ENCODE data around the gene OTX1.

Gene OTX1

GRCh38 chr2:63064197-63064596 lies 13.6 kb downstream of the OTX1 start:
- no peak overlapping the region for H2AFZ ChIP-seq (ENCODE audit: low read length)
- no peaks in the 10 kb centered on the region for H3K4me1 ChIP-seq (ENCODE audit: insufficient read depth, low read length, poor library complexity, severe bottlenecking)
- no peaks in the 10 kb centered on the region for H3K9me3 ChIP-seq (ENCODE audit: insufficient read depth, low read depth, low read length)
- no peak overlapping the region for H3K4me2 ChIP-seq (ENCODE audit: low read depth, low read length, poor library complexity, severe bottlenecking)
- no peak overlapping the region for H3K9ac ChIP-seq (ENCODE audit: low read depth, low read length, poor library complexity, severe bottlenecking)
- H3F3A ChIP-seq (ENCODE audit: low read depth): no peaks in the 10 kb centered on the region
- H4K20me1 ChIP-seq (ENCODE audit: insufficient read depth, low read length, poor library complexity, severe bottlenecking): no peaks in the 10 kb centered on the region
- TF ChIP-seq EZH2phosphoT487 (IDR thresholded peaks at IDR 0.05; ENCODE audit: borderline replicate concordance): no peak
- TF ChIP-seq, protein P1, sequence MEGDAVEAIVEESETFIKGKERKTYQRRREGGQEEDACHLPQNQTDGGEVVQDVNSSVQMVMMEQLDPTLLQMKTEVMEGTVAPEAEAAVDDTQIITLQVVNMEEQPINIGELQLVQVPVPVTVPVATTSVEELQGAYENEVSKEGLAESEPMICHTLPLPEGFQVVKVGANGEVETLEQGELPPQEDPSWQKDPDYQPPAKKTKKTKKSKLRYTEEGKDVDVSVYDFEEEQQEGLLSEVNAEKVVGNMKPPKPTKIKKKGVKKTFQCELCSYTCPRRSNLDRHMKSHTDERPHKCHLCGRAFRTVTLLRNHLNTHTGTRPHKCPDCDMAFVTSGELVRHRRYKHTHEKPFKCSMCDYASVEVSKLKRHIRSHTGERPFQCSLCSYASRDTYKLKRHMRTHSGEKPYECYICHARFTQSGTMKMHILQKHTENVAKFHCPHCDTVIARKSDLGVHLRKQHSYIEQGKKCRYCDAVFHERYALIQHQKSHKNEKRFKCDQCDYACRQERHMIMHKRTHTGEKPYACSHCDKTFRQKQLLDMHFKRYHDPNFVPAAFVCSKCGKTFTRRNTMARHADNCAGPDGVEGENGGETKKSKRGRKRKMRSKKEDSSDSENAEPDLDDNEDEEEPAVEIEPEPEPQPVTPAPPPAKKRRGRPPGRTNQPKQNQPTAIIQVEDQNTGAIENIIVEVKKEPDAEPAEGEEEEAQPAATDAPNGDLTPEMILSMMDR (conservative IDR thresholded peaks at IDR 0.05; ENCODE audit: low read length): no peak
- H3K36me3 ChIP-seq (ENCODE audit: insufficient read depth, low read length): no peaks in the 10 kb centered on the region
- H3K4me3 ChIP-seq (ENCODE audit: low read length, poor library complexity, severe bottlenecking): no peak overlapping the region
- no peaks in the 10 kb centered on the region for H3K9me2 ChIP-seq (replicated peaks; ENCODE audit: low read depth, low read length)
- no peaks in the 10 kb centered on the region for H3K27me3 ChIP-seq (ENCODE audit: insufficient read depth, low read length, poor library complexity, severe bottlenecking)
- no peaks in the 10 kb centered on the region for H3K79me2 ChIP-seq (ENCODE audit: insufficient read depth, low read length)

DNA sequence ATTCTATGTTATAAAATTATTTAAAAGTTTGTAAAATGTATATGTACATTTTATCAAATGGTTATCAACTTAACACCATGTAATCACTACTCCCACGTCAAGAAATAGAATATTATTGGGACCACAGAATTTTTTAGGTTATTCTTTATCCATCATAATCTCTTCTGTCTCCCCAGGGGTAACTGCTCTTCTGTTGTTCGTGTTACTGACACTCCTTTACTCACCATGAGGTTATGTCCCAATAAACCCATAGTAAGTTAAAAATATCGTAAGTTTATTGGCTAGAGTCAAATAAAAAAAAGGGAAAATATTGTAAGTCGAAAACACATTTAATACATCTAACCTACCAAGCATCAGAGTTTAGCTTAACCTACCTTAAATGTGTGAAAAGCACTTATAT lies 14.0 kb downstream of the OTX1 start:
- no peaks in the 10 kb centered on the region for H3K4me1 ChIP-seq (ENCODE audit: insufficient read depth, low read length, poor library complexity, severe bottlenecking)

DNA sequence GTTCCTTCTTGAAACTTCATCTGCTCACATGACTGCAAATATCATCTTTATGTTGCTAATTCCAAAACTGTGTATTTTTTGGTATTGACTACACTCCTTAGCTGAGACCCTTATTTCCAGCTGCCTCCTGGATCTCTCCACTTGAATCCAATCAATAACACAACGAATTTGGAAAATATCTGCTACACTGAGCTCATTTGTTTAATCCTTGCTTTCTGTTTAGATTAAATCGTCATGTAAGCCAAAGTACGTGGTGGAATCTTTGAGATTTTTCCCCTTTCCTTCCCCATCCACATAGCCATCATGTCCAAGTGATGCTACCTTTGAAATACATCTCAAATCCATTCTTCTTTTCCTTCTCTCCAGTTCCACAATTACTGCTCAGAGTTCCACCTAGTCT lies 15.6 kb downstream of the OTX1 start:
- Histone ChIP-seq H2AFZ (ENCODE audit: low read length) (0 out of 2 replicates have a peak overlapping the region, but pooled peaks have one; percentile 52), H3K9ac (ENCODE audit: low read depth, low read length, poor library complexity, severe bottlenecking) (no peak overlapping the region), H3K27me3 (ENCODE audit: insufficient read depth, low read length, poor library complexity, severe bottlenecking) (no peaks in the 10 kb centered on the region), H3K36me3 (ENCODE audit: insufficient read depth, low read length) (no peaks in the 10 kb centered on the region), H3K79me2 (ENCODE audit: insufficient read depth, low read length) (no peaks in the 10 kb centered on the region), H3K9me3 (ENCODE audit: insufficient read depth, low read depth, low read length) (no peaks in the 10 kb centered on the region), H4K20me1 (ENCODE audit: insufficient read depth, low read length, poor library complexity, severe bottlenecking) (no peaks in the 10 kb centered on the region), H3K4me1 (ENCODE audit: insufficient read depth, low read length, poor library complexity, severe bottlenecking) (no peaks in the 10 kb centered on the region), H3F3A (ENCODE audit: low read depth) (no peaks in the 10 kb centered on the region), H3K4me3 (ENCODE audit: low read length, poor library complexity, severe bottlenecking) (no peak overlapping the region), H3K9me2 (replicated peaks; ENCODE audit: low read depth, low read length) (no peaks in the 10 kb centered on the region), H3K4me2 (ENCODE audit: low read depth, low read length, poor library complexity, severe bottlenecking) (no peak overlapping the region)
- no peak for TF ChIP-seq EZH2phosphoT487 (IDR thresholded peaks at IDR 0.05; ENCODE audit: borderline replicate concordance)

More for the DNA sequence above, 14.0 kb downstream of the OTX1 start:
- Histone ChIP-seq H3K9me3 (ENCODE audit: insufficient read depth, low read depth, low read length) (no peaks in the 10 kb centered on the region), H3K9ac (ENCODE audit: low read depth, low read length, poor library complexity, severe bottlenecking) (no peak overlapping the region), H3K79me2 (ENCODE audit: insufficient read depth, low read length) (no peaks in the 10 kb centered on the region), H3F3A (ENCODE audit: low read depth) (no peaks in the 10 kb centered on the region), H3K4me3 (ENCODE audit: low read length, poor library complexity, severe bottlenecking) (no peak overlapping the region), H2AFZ (ENCODE audit: low read length) (no peak overlapping the region), H3K4me2 (ENCODE audit: low read depth, low read length, poor library complexity, severe bottlenecking) (no peak overlapping the region), H3K9me2 (replicated peaks; ENCODE audit: low read depth, low read length) (no peaks in the 10 kb centered on the region), H3K36me3 (ENCODE audit: insufficient read depth, low read length) (no peaks in the 10 kb centered on the region), H3K27me3 (ENCODE audit: insufficient read depth, low read length, poor library complexity, severe bottlenecking) (no peaks in the 10 kb centered on the region), H4K20me1 (ENCODE audit: insufficient read depth, low read length, poor library complexity, severe bottlenecking) (no peaks in the 10 kb centered on the region)
- TF ChIP-seq EZH2phosphoT487 (IDR thresholded peaks at IDR 0.05; ENCODE audit: borderline replicate concordance): no peak
- TF ChIP-seq, protein P1 (conservative IDR thresholded peaks at IDR 0.05; ENCODE audit: low read length): no peak

GRCh38 chr2:63066838-63067237 lies 16.2 kb downstream of the OTX1 start:
- no peaks in the 10 kb centered on the region for H3F3A ChIP-seq (ENCODE audit: low read depth)
- no peaks in the 10 kb centered on the region for H3K4me1 ChIP-seq (ENCODE audit: insufficient read depth, low read length, poor library complexity, severe bottlenecking)
- no peaks in the 10 kb centered on the region for H3K9me3 ChIP-seq (ENCODE audit: insufficient read depth, low read depth, low read length)
- no peak overlapping the region for H3K4me2 ChIP-seq (ENCODE audit: low read depth, low read length, poor library complexity, severe bottlenecking)
- no peaks in the 10 kb centered on the region for H3K79me2 ChIP-seq (ENCODE audit: insufficient read depth, low read length)
- H3K4me3 ChIP-seq (ENCODE audit: low read length, poor library complexity, severe bottlenecking): no peak overlapping the region
- H3K9me2 ChIP-seq (replicated peaks; ENCODE audit: low read depth, low read length): no peaks in the 10 kb centered on the region
- H2AFZ ChIP-seq (ENCODE audit: low read length): 0 out of 2 replicates have a peak overlapping the region, but pooled peaks have one; percentile 52
- H3K27me3 ChIP-seq (ENCODE audit: insufficient read depth, low read length, poor library complexity, severe bottlenecking): no peaks in the 10 kb centered on the region
- no peak for TF ChIP-seq EZH2phosphoT487 (IDR thresholded peaks at IDR 0.05; ENCODE audit: borderline replicate concordance)
- TF ChIP-seq, protein P1 (conservative IDR thresholded peaks at IDR 0.05; ENCODE audit: low read length): no peak
- no peak overlapping the region for H3K9ac ChIP-seq (ENCODE audit: low read depth, low read length, poor library complexity, severe bottlenecking)
- H4K20me1 ChIP-seq (ENCODE audit: insufficient read depth, low read length, poor library complexity, severe bottlenecking): no peaks in the 10 kb centered on the region
- H3K36me3 ChIP-seq (ENCODE audit: insufficient read depth, low read length): no peaks in the 10 kb centered on the region

All from Loucy (cell line).